Activated CD8-positive, alpha-beta memory T cell treated with anti-CD3 and anti-CD28 coated beads, Interleukin-2, amount 50 U/mL, for 48 hours (primary cell): Measurements from ENCODE around the gene NOP9.

Experiments used
- DNase-seq: peaks from one replicate; pipeline ENCODE4 v3.0.0-alpha.2; 2020

The NOP9 gene

DNA sequence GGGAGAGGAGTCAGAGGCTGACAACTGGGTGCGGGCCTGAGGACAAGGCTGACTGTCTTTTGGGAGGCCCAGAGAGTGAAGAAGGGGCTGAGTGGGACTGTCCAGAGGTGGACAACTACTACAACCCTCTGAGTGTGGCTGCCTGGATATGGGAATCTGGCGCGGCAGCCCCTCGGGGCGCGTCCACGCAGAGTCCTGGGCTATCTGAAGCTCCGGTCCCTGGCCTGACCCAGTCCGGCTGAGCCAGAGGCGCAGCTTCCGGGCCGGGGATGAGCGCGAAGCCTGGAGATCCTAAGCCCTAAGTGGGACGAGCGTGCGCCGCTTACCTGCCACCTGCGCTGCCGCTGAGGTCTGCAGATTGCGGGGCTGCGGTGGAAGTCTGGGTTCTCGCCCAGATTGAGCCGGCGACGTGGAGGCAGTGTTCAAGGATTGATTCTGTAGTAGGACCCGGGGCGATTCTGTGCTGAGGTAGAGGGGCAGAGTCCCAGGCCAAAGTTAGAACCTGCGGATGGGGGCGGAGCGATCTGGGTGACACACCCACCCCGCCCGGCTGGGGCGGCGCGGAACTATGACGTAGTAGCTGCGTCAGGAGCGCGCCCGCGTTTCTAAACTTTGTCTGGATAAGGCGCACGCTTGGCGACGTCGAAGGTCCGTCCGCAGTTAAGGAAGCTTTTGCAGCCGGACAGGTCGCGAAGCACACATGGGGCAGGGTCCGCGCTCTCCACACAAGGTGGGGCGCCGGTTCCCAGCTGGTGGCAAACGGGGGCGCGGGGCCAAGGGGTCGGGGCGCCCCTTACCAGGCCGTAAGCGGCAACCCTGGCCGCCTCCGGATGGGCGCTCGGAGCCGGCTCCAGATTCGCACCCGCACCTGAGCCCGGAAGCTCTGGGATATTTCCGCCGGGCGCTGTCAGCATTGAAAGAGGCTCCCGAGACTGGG is at the start of gene NOP9, which contains the start of gene DHRS1:
Gene NOP9 (plus strand): TSS at position 596 of the 937 bp plus-strand sequence. CDS start 105 bp downstream, at position 701.
Gene DHRS1 (minus strand): TSS at position 526 of the 937 bp plus-strand sequence. CDS start 674 bp downstream, outside the sequence.
- DNase-seq, result peak; percentile 99

DNA sequence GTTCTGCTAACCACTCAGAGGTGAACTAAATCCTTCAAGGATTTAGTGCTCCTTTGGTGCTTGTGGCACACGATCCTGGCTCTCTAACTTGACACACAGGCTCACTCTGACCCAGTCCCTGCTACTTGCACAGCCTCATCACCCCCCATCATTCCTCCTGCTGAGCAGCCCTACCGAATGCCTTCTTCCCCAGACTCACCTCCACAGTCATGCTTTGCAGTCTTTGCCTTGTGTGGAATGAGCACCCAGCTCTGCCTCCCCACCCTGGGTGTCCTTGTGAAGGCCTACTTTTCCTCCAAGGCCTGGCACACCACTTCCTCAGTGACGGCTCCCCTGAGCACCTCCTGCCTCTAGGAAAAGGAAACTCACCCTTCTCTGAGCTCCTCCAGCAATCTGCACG is 49.3 kb upstream of the NOP9 start:
- no peak for DNase-seq

- no peak for DNase-seq
These were observed 47.8 kb upstream of the NOP9 start for GRCh38 chr14:24251880-24252288.

DNA sequence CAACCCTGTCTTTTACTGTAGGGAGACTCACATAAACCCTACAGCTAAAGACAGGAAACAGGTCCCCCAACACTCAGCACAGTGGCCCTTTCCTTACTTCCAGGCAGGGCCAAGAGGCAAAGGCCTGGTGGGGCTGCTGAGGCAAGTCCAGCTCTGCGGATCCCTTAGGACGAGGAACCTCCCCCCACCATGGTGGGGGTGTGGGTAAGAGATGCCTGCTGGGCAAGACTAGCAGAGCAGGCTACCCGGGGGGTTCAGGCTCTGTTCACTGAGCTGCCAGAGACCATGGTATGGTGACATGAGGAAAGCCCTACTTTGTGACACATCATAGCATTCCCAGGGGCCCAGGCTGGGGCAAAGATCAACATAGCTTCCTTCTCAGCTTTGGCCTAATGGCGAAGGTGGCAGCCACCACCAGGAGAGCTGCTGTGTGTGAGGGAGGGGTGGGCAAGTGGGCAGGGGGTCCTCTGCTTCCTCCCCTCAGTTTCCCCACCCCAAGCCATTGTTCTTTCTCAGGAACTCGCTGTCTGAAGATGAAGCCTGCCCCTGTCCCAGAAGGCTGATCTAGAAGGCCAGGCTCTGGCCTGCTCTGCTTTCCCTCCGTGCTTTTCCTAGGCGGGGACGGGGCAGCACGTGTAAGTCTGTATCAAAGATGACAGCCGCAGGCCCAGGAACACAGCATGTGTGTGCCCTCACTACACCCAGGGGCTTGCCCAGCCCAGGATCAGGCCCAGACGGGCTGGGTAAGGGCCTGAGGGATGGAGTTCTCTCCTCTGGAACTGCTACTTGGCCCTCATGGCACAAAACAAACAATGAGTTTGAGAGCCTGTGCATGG is 47.1 kb upstream of the NOP9 start:
- DNase-seq, result no peak

GRCh38 chr14:24253936-24254335 is 45.7 kb upstream of the NOP9 start:
- no peak for DNase-seq

GRCh38 chr14:24254630-24255392 is 44.8 kb upstream of the NOP9 start:
- DNase-seq, result no peak

- DNase-seq, result no peak
These were observed 44.2 kb upstream of the NOP9 start for GRCh38 chr14:24255438-24255837.

GRCh38 chr14:24255931-24256711 is 43.5 kb upstream of the NOP9 start:
- DNase-seq, result no peak

- no peak for DNase-seq
These were observed 42.7 kb upstream of the NOP9 start for GRCh38 chr14:24256960-24257359.

DNA sequence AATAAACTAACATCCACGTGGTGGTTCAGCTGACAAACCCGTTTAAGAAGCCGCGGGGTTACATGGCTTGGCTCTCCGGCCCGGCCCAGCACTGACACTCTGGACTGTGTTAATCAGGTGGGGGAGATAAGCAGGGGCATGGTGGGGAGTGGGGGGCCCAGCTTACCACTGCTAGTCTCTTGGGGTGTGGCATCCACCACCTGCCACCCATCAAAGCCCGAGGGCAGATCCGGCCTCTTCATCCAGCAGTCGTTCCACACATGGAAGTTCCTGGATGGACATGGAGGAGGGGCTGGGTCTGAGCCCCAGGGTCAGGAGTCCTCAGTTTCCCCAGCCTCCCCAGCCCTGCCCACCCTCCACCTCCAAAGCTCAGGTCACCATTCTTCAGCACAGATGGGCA is 41.5 kb upstream of the NOP9 start:
- DNase-seq, result no peak

- no peak for DNase-seq
These were observed 40.9 kb upstream of the NOP9 start for GRCh38 chr14:24258548-24259265.

GRCh38 chr14:24259282-24260025 is 40.2 kb upstream of the NOP9 start:
- DNase-seq, result no peak

DNA sequence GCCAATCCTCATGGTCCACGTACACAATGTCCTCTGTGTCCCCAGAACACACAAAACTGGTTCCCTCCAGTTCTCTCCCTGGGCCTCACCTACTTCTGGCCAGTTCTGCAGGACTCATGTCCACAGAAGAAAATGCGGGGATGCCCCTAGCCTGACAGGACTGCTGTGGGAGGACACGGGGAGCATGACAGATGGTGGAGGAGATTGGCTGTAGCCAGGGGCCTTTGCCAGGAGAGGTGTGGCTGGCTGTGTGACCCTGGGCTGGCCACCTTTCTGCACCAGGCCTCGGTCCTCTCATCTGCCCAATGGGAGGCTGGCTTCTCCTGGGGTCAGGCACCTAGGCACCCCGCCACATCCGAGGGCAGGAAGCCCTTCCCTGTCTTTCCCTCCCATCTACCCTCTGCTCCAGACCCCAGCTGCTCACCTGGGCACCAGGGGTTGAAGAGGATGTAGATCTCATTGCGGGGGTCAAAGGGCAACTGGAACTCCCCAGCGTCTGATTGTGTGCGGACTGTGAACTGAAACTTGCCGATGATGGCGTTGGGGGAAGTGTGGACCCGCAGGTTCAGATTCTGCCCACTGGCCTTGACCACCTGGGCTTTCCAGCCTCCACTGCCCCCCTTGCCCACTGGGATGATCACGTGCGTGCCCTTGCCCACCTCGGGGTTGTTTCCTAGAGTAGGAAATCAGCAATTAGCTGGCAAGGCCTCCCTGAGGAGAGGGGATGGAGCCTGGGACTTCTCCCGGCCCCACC is 39.4 kb upstream of the NOP9 start:
- DNase-seq, result no peak

DNA sequence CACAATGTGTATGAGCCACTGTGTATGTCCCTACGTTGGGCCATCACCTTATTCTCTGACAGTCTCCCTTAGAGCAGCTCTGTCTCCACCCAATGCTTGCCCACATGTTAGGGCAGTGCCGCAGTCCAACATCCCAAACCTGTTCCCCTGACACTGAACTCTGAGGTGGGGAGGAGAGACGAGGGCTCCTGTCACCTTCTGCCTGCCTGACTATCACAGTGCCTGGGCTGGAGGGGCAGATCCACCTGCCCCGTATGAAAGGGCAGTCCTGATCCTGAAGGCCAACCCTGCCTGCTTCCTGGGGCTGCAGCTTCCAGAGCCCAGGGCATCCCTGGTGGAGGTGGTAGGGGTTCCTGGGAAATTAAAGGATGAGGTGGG is 38.9 kb upstream of the NOP9 start:
- no peak for DNase-seq

DNA sequence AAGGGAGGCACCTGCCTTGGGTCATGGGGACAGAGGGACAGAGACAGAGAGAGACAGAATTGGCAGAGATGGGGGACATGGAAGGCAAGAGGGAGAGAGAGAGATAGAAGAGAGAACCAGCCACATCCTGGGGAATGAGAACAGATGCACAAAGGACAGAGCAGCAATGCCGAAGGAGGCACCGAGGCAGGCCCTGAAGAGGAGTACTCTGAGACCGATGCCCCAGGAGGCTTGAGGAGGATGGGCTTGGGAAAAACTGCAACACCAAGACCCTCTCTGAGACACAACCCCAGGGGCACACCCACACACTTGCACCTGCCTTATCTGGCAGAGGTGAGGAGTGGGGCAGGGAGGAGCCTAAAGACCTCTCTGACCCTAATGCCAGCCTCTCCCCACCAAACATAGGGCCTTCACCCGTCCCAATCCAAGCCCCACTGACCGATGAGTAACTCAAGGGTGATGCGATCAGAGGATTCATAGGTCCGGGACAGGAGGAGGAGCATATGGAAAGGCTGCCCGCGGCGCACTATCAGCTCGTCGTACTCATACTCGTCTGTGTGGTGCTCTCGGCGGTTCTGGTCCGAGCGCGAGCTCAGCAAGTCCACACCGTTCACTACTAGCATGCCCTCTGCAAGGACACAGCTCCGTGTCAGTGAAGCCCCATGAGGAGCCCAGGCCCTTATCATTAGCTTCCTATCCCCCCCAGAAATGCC is 38.2 kb upstream of the NOP9 start:
- no peak for DNase-seq

- DNase-seq, result no peak
These were observed 37.7 kb upstream of the NOP9 start for GRCh38 chr14:24261969-24262327.

- DNase-seq, result no peak
These were observed 36.6 kb upstream of the NOP9 start, which contains the start of gene TGM1 for GRCh38 chr14:24262821-24263733. Gene TGM1 (minus strand): TSS chr14:24263177. CDS start chr14:24262352, 825 bp downstream.

GRCh38 chr14:24263848-24264247 is 35.8 kb upstream of the NOP9 start:
- DNase-seq, result no peak
